ENCODE data around the gene SPATA19.

- no peak for TF ChIP-seq POLR2A (IDR thresholded peaks at IDR 0.05)
- TF ChIP-seq, protein P1, sequence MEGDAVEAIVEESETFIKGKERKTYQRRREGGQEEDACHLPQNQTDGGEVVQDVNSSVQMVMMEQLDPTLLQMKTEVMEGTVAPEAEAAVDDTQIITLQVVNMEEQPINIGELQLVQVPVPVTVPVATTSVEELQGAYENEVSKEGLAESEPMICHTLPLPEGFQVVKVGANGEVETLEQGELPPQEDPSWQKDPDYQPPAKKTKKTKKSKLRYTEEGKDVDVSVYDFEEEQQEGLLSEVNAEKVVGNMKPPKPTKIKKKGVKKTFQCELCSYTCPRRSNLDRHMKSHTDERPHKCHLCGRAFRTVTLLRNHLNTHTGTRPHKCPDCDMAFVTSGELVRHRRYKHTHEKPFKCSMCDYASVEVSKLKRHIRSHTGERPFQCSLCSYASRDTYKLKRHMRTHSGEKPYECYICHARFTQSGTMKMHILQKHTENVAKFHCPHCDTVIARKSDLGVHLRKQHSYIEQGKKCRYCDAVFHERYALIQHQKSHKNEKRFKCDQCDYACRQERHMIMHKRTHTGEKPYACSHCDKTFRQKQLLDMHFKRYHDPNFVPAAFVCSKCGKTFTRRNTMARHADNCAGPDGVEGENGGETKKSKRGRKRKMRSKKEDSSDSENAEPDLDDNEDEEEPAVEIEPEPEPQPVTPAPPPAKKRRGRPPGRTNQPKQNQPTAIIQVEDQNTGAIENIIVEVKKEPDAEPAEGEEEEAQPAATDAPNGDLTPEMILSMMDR (IDR thresholded peaks at IDR 0.05), result no peak
Observed at GRCh38 chr11:133833898-133834681, 11.2 kb downstream of the SPATA19 start.
